HG02970 (cell line): ENCODE data around the gene SCAF1.
A peak's percentile ranks its signal among the peaks of the same experiment; 100 is the strongest.

Experiments
- ATAC-seq: cut with Tn5 transposase; IDR thresholded peaks from one replicate; pipeline ENCODE4 v1.9.1; 2021; ENCODE audit warnings: mild to moderate bottlenecking, moderate library complexity, moderate number of reproducible peaks; ENCODE audit not compliant: unreplicated experiment, low FRiP score

Gene SCAF1

DNA sequence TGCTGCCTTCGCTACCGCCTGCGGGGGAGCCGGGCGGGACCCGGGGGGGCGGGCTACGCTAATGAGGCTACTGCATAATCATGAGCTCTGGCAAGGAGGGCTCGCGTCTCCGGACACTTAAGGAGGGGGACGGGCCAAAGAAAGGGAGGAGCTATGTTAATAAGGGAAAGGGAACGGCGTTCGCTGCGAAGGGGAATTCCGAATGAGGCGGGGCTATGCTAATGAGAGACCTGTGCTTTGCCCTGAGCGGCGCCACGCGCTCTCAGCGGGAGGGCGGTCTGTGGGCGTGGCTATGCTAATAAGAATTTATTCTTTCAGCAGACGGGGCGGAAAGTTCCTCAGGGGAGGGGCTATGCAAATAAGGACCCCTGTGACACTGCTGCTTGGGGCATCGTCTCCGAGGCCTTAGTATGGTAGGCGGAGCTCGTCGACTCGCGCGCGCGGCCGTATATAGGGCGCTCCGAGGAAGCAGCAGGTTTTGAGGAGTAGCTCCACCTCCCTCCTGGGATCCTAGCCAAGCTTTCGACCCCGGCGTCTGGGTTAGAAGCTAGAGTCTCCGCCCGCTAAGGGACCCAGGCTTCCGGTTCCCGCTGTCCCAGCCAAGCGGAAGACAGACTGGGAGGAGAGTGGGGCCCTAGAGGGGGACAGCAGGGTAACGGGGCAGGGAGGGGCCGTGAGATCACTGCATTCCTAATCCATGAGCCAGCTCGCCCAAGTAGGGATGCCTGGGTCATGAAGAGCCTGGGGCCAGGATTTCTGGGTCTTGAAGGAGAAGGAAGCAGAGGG is 1.7 kb upstream of the SCAF1 start, which contains the start of gene RRAS:
TSS of gene RRAS (minus strand) at position 31 of the 786 bp plus-strand sequence. CDS start 45 bp downstream, outside the sequence.
- peak; percentile 51 for ATAC-seq

DNA sequence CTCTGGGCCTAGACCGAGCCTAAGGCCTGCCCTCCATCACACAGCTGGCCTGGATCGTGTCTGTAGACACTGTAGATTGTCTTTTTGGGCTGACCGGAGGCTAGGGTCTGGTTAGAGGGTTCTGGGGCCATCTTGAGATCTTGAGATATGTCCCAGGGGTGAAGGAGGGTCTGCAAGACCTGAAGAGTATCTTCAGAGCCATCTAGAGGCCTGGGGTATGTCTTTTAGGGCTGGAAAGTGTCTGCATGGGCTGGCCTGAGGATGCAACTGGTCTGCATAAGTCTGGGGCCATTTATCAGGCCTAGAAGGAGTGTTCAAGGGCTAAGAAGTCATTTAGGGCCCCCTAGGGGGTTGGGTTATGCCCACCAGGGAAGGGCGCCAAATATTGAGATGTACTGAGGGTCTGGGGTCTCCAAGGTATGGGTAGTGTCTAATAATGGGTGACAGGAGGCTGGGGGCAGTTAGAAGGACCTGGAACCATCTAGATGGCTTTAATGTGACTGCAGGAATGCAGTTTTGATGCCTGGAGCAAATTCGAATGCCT is 555 bp downstream of the SCAF1 start:
- ATAC-seq, result no peak

DNA sequence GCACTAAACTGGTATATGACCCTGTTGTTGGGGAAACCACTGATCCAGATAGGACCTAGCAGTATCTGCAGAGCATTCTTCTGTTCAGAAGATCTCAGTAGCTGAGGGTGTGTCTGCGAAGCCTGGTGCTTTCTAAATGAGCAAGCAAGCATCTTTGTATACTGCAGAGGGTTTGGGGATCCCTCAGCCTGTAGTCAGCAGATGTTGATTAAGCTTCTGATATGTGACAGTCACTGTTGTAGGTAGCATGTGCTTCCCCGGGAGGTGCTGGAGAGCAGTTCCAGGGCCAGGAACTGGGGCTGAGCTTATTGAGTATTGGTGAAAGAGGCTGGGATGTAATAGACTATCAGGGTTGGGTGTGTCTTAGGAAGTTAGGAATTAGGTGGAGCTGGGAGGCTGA is 1.5 kb downstream of the SCAF1 start:
- no peak for ATAC-seq

DNA sequence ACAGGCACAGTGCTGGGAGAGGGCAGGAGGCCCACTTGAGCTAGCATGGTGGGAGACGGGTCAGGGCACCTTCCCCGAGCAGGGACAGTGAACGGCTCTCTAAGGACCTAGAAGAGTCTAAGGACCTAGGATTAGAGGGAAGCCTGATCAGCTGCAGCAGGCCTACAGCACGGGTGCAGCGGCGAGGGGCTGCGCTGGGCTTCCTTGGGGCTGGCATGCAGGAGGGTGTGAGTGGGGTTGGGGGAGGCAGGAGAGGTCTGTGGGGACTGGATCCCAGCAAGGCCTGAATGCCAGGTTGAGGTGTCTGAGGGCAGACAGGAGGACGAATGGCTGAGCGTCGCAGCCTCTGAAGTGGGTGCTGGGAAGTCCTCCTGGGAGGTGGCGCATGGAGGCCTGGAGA is 3.6 kb downstream of the SCAF1 start:
- no peak for ATAC-seq

DNA sequence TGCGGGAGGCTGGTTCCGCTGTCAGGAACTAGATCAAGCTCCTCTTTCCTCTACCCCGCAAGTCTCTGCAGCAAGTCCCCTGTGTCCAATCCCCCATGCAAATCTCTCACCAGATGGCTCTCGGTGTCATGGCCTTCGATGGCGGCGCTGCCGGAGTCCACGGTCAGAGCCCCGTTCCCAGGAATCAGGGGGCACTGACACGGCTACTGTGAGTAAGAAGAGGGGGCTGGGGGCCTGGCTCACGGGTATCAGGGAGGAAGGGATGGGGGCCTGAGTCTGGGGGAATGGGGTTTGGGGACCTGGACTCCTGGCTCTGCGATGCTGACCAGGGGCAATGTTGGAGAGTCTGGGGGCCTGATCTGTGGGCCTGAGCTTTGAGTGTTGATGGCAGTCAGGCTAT is 4.0 kb downstream of the SCAF1 start:
- no peak for ATAC-seq

DNA sequence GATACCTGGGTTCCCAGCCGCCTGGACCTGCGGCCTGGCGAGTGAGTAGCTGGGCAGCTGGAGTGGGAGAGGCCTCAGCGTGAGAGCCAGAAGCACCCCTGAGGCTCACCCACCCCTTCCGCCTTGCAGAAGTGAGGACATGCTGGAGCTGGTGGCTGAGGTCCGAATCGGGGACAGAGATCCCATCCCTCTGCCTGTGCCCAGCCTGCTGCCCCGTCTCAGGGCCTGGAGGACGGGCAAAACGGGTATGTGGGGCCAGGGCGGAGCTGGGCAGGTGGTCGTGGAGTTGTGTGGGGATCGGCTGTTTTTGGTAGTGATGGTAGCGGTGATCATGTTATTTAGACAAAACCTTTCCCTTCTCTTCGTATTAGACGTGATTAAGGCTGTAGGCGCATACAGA is 4.6 kb downstream of the SCAF1 start:
- ATAC-seq, result no peak

DNA sequence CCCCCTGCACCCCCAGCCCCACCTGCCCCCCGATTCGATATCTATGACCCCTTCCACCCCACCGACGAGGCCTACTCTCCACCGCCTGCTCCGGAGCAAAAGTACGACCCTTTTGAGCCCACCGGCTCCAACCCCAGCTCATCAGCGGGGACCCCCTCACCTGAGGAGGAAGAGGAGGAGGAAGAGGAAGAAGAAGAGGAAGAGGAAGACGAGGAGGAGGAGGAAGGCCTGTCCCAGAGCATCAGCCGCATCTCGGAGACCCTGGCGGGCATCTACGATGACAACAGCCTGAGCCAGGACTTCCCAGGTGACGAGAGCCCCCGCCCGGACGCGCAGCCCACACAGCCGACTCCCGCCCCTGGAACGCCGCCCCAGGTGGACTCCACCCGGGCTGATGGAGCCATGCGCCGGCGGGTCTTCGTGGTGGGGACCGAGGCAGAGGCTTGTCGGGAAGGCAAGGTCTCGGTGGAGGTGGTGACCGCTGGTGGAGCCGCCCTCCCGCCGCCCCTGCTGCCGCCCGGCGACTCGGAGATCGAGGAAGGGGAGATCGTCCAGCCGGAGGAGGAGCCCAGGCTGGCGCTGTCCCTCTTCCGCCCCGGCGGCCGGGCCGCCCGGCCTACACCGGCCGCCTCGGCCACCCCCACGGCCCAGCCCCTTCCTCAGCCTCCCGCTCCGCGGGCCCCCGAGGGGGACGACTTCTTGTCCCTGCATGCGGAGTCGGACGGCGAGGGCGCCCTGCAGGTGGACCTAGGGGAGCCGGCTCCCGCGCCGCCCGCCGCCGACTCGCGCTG is 9.2 kb downstream of the SCAF1 start:
- ATAC-seq, result no peak

DNA sequence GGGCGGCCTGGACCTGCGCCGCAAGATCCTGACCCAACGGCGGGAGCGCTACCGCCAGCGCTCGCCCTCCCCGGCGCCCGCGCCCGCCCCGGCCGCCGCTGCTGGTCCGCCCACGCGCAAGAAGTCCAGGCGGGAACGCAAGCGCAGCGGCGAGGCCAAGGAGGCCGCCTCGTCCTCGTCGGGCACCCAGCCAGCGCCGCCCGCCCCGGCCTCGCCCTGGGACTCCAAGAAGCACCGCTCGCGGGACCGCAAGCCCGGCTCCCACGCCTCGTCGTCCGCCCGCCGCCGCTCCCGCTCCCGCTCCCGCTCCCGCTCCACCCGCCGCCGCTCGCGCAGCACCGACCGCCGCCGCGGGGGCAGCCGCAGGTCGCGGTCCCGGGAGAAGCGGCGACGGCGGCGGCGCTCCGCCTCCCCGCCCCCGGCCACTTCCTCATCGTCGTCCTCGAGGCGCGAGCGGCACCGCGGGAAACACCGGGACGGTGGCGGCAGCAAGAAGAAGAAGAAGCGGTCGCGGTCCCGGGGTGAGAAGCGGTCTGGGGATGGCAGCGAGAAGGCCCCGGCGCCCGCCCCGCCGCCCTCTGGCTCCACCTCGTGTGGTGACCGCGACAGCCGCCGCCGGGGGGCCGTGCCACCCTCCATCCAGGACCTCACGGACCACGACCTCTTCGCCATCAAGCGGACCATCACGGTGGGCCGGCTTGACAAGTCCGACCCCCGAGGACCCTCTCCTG is 10.0 kb downstream of the SCAF1 start:
- ATAC-seq, result no peak

DNA sequence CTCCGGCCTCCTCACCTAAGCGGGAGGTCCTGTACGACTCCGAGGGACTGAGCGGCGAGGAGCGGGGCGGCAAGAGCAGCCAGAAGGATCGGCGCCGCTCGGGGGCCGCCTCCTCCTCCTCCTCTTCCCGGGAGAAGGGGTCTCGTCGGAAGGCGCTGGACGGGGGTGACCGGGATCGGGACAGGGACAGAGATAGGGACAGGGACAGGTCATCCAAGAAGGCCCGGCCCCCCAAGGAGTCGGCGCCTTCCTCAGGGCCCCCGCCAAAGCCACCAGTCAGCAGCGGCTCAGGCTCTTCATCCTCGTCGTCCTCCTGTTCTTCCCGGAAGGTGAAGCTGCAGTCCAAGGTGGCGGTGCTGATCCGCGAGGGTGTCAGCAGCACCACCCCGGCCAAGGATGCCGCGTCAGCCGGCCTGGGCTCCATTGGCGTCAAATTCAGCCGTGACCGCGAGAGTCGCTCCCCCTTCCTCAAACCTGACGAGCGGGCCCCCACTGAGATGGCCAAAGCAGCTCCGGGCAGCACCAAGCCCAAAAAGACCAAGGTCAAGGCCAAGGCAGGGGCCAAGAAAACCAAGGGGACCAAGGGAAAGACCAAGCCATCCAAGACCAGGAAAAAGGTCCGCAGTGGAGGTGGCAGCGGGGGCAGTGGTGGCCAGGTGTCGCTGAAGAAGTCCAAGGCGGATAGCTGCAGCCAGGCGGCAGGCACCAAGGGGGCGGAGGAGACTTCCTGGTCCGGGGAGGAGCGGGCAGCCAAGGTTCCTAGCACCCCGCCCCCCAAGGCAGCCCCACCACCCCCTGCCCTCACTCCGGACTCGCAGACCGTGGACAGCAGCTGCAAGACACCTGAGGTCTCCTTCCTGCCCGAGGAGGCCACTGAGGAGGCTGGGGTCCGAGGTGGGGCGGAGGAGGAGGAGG is 10.8 kb downstream of the SCAF1 start:
- ATAC-seq, result no peak

DNA sequence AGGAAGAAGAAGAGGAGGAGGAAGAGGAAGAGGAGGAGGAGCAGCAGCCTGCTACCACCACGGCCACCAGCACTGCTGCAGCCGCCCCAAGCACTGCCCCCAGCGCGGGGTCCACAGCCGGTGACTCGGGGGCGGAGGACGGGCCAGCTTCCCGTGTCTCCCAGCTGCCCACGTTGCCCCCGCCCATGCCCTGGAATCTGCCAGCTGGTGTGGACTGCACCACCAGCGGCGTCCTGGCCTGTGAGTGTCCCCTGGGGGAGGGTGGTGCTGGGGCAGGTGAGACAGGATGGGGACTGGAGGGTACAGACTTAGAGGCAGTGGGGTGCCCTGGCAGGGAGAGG is 11.4 kb downstream of the SCAF1 start:
- ATAC-seq, result no peak

DNA sequence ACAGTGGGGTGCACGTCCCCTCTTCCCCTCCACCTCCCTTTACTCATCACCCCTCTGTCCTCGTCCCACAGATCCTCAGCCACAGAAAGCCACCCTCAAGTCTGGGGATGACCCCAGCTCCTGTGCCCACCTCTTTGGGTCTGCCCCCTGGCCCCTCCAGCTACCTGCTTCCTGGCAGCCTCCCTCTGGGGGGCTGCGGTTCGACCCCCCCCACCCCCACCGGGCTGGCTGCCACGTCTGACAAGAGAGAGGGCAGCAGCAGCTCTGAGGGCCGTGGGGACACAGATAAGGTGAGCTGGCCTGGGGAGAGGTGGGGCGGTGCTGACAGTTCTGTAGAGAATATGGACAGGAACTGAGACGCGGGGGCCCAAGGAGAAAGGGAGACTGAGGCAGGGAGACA is 12.6 kb downstream of the SCAF1 start:
- ATAC-seq, result no peak

DNA sequence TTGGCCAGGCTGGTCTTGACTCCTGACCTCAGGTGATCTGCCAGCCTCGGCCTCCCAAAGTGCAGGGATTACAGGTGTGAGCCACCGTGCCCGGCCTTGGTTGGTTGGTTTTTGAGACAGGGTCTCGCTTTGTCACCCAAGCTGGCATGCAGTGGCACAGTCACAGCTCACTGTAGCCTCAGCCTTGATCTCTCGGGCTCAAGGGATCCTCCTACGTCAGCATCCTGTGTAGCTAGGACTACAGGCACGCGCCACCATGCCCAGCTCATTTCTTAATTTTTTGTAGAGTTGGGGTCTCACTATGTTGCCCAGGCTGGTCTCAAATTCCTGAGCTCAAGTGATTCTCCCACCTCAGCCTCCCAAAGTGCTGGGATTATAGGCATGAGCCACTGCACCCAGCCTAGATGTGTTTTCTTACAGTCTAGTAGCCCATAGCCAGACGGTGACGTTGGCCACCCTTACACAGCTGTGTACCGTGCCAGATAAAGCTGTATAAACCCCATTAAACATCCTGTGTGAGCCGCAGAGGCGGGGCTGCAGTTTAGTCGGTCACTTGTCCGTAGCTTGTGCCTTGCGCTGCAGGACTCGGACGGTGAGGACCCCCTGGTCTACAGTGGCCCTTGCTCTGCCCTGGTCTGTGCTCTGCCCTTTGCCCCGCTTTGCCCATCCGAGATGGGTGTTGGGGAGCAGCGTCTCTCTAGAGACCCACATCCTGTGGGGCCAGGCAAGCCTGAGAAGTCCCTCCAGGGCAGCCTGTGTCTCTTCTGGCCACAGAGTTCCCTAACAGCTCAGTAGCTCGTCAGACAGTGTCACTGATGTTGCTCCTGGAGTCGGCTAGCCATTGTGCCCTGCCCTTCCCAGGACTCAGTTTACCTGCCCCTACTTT is 13.8 kb downstream of the SCAF1 start:
- ATAC-seq, result no peak

DNA sequence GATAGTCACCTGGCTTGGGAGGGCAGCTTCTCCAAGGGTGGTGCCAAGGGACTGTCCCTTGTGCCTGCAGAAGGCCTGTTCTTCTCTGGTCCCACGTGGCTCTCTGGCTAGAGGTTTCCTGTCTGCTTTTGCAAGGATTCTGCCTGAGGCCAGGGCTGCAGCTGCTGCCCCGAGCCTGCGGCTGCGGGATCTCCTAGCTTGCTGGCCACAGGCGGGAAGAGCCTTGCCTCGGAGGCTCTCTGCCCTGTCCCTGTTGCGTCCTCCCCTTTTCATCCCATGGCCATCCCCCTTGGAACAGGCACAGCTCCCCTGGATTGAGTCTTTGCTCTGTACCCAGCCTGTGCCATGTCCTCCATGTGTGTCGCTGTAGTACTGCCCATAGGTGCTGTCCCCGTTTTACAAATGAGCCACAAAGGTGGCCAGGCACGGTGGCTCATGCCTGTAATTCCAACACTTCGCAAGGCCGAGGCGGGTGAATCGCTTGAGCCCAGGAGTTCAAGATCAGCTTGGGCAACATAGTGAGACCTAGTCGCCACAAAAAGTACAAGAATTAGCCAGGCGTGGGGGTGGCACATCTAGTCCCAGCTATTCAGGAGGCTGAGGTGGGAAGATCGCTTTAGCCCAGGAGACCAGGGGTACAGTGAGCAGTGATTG is 14.6 kb downstream of the SCAF1 start:
- no peak for ATAC-seq

DNA sequence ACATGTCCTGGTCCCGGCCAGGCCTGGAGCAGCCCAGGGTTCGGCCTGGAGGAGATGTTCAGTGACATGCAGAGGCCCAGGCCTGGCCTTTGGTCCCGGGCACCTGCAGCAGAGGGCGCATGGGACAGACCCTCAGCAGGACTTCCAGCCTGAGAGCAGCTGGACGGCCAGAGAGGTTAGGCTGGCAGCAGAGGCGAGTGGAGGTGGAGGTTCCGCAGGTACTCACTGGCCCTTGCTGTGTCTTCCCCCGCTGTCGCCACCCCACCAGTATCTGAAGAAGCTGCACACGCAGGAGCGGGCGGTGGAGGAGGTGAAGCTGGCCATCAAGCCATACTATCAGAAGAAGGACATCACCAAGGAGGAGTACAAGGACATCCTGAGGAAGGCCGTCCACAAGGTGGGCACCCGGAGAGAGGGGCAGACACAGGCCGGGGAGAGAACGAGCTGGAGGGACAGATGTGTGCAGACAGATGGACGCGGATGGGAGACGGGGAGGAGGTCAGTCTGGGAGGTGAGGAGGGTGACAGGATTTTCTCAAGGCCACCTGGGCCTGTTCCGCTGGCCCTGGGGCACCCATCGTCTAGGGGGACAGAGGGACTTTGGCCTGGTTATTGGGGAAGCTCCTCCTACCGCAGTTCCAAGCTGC is 15.6 kb downstream of the SCAF1 start:
- ATAC-seq, result no peak

DNA sequence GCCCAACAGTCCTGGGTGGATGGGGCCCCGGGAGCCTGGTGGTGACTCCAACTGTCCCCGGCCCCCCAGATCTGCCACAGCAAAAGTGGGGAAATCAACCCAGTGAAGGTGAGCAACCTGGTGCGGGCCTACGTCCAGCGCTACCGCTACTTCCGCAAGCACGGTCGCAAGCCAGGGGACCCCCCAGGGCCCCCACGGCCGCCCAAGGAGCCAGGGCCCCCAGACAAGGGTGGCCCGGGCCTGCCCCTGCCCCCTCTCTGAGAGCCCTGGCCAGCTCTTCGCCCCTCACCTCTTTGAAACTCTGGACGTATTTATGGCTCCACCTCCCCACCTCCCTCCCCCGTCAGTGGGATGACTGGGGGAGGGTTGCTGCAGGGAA is 16.1 kb downstream of the SCAF1 start:
- ATAC-seq, result no peak

DNA sequence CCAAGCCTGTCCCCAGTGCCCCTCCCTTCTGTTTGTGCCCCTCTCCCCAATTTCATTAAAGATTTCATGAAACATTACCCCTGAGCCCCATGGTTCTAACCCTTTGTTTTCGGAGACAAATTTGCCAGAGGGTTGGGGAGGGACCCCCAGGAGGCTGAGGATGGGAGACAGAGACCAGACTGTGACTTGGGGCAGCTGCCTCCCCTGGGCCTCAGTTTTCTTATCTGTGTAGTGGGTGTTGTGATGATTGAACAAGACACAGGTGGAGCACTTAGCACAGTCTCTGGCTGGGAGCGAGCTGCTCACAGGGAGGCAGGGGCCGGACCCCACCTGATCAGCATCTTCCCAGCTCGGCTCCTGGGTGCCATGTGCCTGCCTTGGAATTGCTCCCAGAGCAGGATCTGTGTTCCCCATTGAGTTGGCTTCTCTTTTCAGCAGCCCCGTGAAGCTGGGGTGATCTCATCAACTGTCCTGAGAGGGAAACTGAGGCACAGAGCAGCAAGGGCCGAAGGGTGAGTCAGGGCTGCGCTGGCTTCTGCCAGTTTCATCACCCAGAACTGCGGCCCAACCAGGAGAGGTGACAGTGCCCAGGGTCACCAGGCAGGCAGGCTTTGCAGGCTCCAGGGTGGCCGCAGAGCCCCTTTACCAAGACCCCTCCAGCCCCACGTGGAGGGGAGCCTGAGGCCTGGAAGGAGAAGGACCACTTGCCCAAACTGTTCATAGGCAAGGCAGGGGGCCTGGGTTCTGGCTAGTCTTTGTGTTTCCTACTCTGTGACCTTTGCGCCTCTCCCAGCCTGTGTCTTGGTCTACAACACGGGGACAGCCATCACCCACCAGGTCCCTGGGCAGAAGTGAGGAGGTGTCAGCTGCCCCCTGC is 16.8 kb downstream of the SCAF1 start:
- ATAC-seq, result no peak

DNA sequence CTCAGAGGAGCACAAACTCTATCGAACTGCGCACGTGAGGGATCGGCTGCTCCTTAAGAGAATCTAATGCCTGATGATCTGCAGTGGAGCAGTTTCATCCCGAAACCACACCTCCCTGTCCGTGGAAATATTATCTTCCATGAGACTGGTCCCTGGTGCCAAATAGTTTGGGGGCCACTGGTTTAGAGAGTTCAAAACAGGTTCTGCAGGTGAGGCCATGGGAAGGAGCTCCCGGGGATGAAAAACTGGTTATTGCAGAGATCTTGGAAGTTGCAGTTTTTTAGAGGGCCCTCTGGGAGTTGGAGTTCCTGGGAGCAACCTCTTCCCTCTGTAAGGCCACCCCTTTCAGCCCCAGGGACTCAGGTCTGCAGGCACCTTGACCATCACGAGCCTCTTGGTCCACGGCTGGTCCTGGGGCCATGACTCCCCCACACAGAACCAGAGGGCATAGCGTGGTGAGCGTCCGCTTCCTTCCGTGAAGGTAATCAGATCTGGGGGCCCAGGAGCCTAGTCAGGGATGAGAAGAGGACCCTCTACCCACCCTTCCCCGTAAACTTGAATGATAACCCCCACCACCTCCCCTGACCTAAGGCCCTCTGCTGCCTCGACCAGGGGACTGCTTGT is 18.4 kb downstream of the SCAF1 start:
- ATAC-seq, result no peak
